Stomach smooth muscle (tissue), 2 donors: Measurements from ENCODE around the gene OR51E2.

Experiments
- H3K27ac ChIP-seq: one replicate; pipeline ENCODE4 v1.7.0; 2013; ENCODE audit warnings: mild to moderate bottlenecking, low read length, inconsistent platforms
- H3K27me3 ChIP-seq, 2 donors: one replicate each; pipeline ENCODE4 v1.7.0; 2013; ENCODE audit warnings: low read length in 2 of 2; ENCODE audit not compliant: insufficient read depth in 2 of 2, control insufficient read depth in 1 of 2
- H3K36me3 ChIP-seq, 2 donors: one replicate each; pipeline ENCODE4 v1.7.0; 2013; ENCODE audit warnings: low read length in 2 of 2; ENCODE audit not compliant: control insufficient read depth in 2 of 2, insufficient read depth in 2 of 2
- H3K4me1 ChIP-seq: one replicate; pipeline ENCODE4 v1.7.0; 2013; ENCODE audit warnings: low read length; ENCODE audit not compliant: control insufficient read depth, insufficient read depth
- H3K4me3 ChIP-seq, 2 donors: one replicate each; pipeline ENCODE4 v1.7.0; 2013; ENCODE audit warnings: low read length in 2 of 2
- H3K9ac ChIP-seq, 2 donors: one replicate each; pipeline ENCODE4 v1.7.0; 2013; ENCODE audit warnings: low read length in 2 of 2, mild to moderate bottlenecking in 1 of 2
- H3K9me3 ChIP-seq, 2 donors: one replicate each; pipeline ENCODE4 v1.7.0; 2013; ENCODE audit warnings: low read length in 2 of 2; ENCODE audit not compliant: control insufficient read depth in 2 of 2
- donor health status: healthy.
- donor health status: Pancreatic carcinoma.

Gene OR51E2

GRCh38 chr11:4639931-4640330, 57.7 kb downstream of the OR51E2 start:
- Histone ChIP-seq H3K9me3 (no peaks in the 10 kb centered on the region), H3K9ac (no peak overlapping the region), H3K4me1 (peaks cover 9% of the 10 kb centered on the region), H3K27ac (no peak overlapping the region), H3K4me3 (no peak overlapping the region), H3K36me3 (no peaks in the 10 kb centered on the region), H3K27me3 (peaks cover 0 to 3% of the 10 kb centered on the region in 2 donors)

- no peak overlapping the region for H3K9ac ChIP-seq
- H3K27me3 ChIP-seq, result peaks cover 0 to 3% of the 10 kb centered on the region in 2 donors
- no peak overlapping the region for H3K4me3 ChIP-seq
- no peaks in the 10 kb centered on the region for H3K9me3 ChIP-seq
- H3K4me1 ChIP-seq, result no peaks in the 10 kb centered on the region
- H3K36me3 ChIP-seq, result no peaks in the 10 kb centered on the region
- H3K27ac ChIP-seq, result no peak overlapping the region
These were observed 60.0 kb downstream of the OR51E2 start for GRCh38 chr11:4637662-4638047.

GRCh38 chr11:4636962-4637661, 60.5 kb downstream of the OR51E2 start, which contains the start of gene OR51D1:
Gene OR51D1, plus strand, starts transcription at chr11:4637477. Its CDS starts 2,314 bp downstream, at chr11:4639791.
- Histone ChIP-seq H3K9me3 (no peaks in the 10 kb centered on the region), H3K4me3 (peak within 1 kb of the TSS; percentile 70 to 73), H3K4me1 (no peaks in the 10 kb centered on the region), H3K27ac (no peak within 1 kb of the TSS), H3K36me3 (no peaks in the 10 kb centered on the region), H3K27me3 (peaks cover 0 to 3% of the 10 kb centered on the region in 2 donors), H3K9ac (peak within 1 kb of the TSS in 1 of 2 donors; percentile 35)

GRCh38 chr11:4636136-4636535, 61.5 kb downstream of the OR51E2 start:
- no peak overlapping the region for H3K9ac ChIP-seq

More at GRCh38 chr11:4636136-4636535, 61.5 kb downstream of the OR51E2 start:
- no peak overlapping the region for H3K27ac ChIP-seq
- no peaks in the 10 kb centered on the region for H3K36me3 ChIP-seq
- H3K4me1 ChIP-seq, result no peaks in the 10 kb centered on the region
- H3K4me3 ChIP-seq, result no peak overlapping the region
- peaks cover 0 to 3% of the 10 kb centered on the region in 2 donors for H3K27me3 ChIP-seq
- no peaks in the 10 kb centered on the region for H3K9me3 ChIP-seq
